ENCODE results near the gene TNRC6B. TPM values are rescaled to one million over a fixed set of nuclear protein-coding genes. Genes with fewer than 3 reads are reported as not detected.
A peak's percentile ranks its signal among the peaks of the same experiment; 100 is the strongest.

Gene TNRC6B
- total and polyA plus RNA-seq, 4 donors: 6.2 to 70.4 (median 26.5) TPM

DNA sequence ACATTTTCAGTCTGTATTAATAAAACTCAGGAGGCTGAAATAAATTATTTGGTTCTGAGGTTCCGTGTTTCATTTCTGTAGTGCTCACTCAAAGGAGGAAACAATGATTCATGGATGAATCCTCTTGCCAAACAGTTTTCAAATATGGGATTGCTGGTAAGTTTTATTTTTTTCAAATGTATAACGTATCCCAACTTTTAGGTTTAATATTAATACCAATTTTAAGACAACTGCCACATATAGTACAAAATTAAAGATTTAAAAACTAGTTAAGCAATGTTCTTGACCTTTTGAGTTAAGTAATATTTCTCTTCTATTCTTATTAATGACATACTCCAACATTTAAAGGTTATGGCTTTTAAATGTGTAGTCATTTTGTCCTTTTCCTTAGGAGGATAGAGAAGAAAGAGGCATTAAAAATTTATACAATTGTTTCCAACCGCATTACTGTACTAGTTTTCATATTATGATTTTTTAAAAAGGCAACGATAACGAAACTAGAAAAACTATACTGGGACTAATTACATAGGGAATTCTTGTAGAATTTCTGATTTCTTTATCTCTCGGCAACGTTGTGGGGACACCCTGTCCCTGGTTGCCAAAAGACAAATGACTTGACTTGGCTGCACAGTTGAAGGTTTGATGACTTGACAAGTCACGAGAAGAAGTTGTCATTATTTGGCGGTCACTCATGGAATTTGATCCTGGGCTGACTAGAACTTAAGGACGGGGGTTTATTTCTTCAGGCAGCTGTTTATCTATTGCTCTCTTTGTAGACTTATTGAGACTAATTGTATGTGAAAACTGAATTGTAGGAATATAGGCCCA is 99.5 kb downstream of the TNRC6B start:
- Histone ChIP-seq H3K9me3 (ENCODE audit: control insufficient read depth in 4 of 4, insufficient read depth in 3 of 4, low read length in 3 of 4) (no peaks in the 10 kb centered on the region), H3K27ac (ENCODE audit: low read depth in 1 of 2, low read length in 1 of 2) (peak overlapping the region; percentile 44 to 50), H3K4me1 (ENCODE audit: control insufficient read depth in 5 of 5, insufficient read depth in 5 of 5, low read length in 5 of 5) (peaks cover 0 to 17% (median 8%) of the 10 kb centered on the region in 5 donors), H3K9ac (ENCODE audit: insufficient read depth in 1 of 2, low read length in 2 of 2) (peak overlapping the region in 1 of 2 donors; percentile 97), H3K4me3 (no peak overlapping the region), H3K27me3 (ENCODE audit: control insufficient read depth in 3 of 3, insufficient read depth in 3 of 3, low read length in 2 of 3) (no peaks in the 10 kb centered on the region), H3K36me3 (ENCODE audit: control insufficient read depth in 4 of 4, insufficient read depth in 4 of 4, low read length in 4 of 4) (peaks cover 0 to 42% (median 26%) of the 10 kb centered on the region in 4 donors)
- DNase-seq: peak; percentile 62 to 92 (median 86)
- TF ChIP-seq, protein P1, sequence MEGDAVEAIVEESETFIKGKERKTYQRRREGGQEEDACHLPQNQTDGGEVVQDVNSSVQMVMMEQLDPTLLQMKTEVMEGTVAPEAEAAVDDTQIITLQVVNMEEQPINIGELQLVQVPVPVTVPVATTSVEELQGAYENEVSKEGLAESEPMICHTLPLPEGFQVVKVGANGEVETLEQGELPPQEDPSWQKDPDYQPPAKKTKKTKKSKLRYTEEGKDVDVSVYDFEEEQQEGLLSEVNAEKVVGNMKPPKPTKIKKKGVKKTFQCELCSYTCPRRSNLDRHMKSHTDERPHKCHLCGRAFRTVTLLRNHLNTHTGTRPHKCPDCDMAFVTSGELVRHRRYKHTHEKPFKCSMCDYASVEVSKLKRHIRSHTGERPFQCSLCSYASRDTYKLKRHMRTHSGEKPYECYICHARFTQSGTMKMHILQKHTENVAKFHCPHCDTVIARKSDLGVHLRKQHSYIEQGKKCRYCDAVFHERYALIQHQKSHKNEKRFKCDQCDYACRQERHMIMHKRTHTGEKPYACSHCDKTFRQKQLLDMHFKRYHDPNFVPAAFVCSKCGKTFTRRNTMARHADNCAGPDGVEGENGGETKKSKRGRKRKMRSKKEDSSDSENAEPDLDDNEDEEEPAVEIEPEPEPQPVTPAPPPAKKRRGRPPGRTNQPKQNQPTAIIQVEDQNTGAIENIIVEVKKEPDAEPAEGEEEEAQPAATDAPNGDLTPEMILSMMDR (IDR thresholded peaks at IDR 0.05; ENCODE audit: control extremely low read depth, extremely low read depth): no peak
- 67 to 77% methylated on average over 10 of the region's 10 CpGs for WGBS, 2 donors
- ATAC-seq (ENCODE audit: insufficient read depth, low FRiP score): no peak

DNA sequence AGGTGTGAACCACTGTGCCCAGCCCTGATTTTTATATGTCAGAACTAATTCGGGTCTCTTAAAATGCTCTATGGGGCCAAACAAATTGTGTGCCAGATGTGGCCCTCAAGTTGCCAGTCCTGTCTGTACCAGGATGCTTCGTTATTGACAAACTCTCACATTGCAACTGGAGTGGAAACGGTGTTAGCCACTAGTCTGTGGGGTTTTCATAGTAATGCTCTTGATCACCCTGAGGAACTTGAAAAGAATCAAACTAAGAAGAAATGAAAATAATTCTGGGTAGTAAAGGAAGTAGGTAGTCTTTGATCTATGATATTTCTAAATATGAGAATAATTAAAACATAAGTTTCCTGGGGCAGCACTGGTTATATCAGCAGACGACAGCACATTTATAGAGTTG is 101.3 kb downstream of the TNRC6B start:
- Histone ChIP-seq H3K27me3 (ENCODE audit: control insufficient read depth in 3 of 3, insufficient read depth in 3 of 3, low read length in 2 of 3) (no peaks in the 10 kb centered on the region), H3K36me3 (ENCODE audit: control insufficient read depth in 4 of 4, insufficient read depth in 4 of 4, low read length in 4 of 4) (peaks cover 0 to 38% (median 19%) of the 10 kb centered on the region in 4 donors), H3K9ac (ENCODE audit: insufficient read depth in 1 of 2, low read length in 2 of 2) (no peak overlapping the region), H3K27ac (ENCODE audit: low read depth in 1 of 2, low read length in 1 of 2) (peak overlapping the region in 1 of 2 donors; percentile 11), H3K9me3 (ENCODE audit: control insufficient read depth in 4 of 4, insufficient read depth in 3 of 4, low read length in 3 of 4) (no peaks in the 10 kb centered on the region), H3K4me1 (ENCODE audit: control insufficient read depth in 5 of 5, insufficient read depth in 5 of 5, low read length in 5 of 5) (peaks cover 0 to 17% (median 8%) of the 10 kb centered on the region in 5 donors), H3K4me3 (no peak overlapping the region)
- 88 to 90% methylated on average over 4 of the region's 4 CpGs for WGBS, 2 donors
- no peak for DNase-seq
- TF ChIP-seq, protein P1 (IDR thresholded peaks at IDR 0.05; ENCODE audit: control extremely low read depth, extremely low read depth): no peak
- ATAC-seq (ENCODE audit: insufficient read depth, low FRiP score): no peak

DNA sequence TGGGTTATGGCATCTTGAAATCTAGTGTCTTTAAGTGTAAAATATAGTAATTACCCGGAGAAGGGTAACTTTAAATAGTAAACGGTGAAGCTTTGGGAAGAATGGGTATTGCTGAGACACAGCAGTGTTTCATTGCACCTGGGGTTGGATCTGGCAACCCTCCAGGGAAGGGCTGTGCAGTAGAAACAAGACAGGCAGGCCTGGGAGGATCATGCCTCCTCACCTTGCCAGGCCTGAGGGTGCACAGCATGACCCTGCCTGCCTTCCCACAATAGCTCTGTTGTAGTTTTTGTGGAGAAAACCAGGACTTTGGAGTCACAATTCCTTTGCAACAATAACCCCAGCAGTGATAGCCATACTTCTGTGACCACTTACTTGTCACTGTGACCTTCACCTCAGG is 104.0 kb downstream of the TNRC6B start:
- Histone ChIP-seq H3K9ac (ENCODE audit: insufficient read depth in 1 of 2, low read length in 2 of 2) (no peak overlapping the region), H3K27me3 (ENCODE audit: control insufficient read depth in 3 of 3, insufficient read depth in 3 of 3, low read length in 2 of 3) (no peaks in the 10 kb centered on the region), H3K27ac (ENCODE audit: low read depth in 1 of 2, low read length in 1 of 2) (no peak overlapping the region), H3K9me3 (ENCODE audit: control insufficient read depth in 4 of 4, insufficient read depth in 3 of 4, low read length in 3 of 4) (no peaks in the 10 kb centered on the region), H3K36me3 (ENCODE audit: control insufficient read depth in 4 of 4, insufficient read depth in 4 of 4, low read length in 4 of 4) (peaks cover 12 to 34% (median 23%) of the 10 kb centered on the region in 4 donors), H3K4me1 (ENCODE audit: control insufficient read depth in 5 of 5, insufficient read depth in 5 of 5, low read length in 5 of 5) (peaks cover 0 to 12% (median 4%) of the 10 kb centered on the region in 5 donors), H3K4me3 (no peak overlapping the region)
- DNase-seq: no peak
- TF ChIP-seq, protein P1 (IDR thresholded peaks at IDR 0.05; ENCODE audit: control extremely low read depth, extremely low read depth): no peak
- 90 to 93% methylated on average over 2 of the region's 2 CpGs for WGBS, 2 donors
- ATAC-seq (ENCODE audit: insufficient read depth, low FRiP score): no peak

Data from lung (tissue), 12 donors.